ENCODE results near the gene CLCN6.
A peak's percentile ranks its signal among the peaks of the same experiment; 100 is the strongest.

CLCN6 gene

GRCh38 chr1:11875094-11875493 lies 69.1 kb downstream of the CLCN6 start:
- POLR2A ChIA-PET, result interaction anchor here (0.7 kb wide), 1 partner anchor 24 kb away, joined by 3 read pairs; no protein-coding TSS in a partner anchor
- CTCF ChIA-PET, result interaction anchor here (1.4 kb wide), 1 partner anchor 18 kb away, joined by 5 read pairs; no protein-coding TSS in a partner anchor
- TF ChIP-seq ZFP3 (tag by site-specific recombination; IDR thresholded peaks at IDR 0.05; ENCODE audit: low read depth) (no peak), ZNF433 (tag by site-specific recombination; IDR thresholded peaks at IDR 0.05; ENCODE audit: low read depth) (no peak), SCRT2 (tag by site-specific recombination; IDR thresholded peaks at IDR 0.05) (no peak), GLIS1 (tag by site-specific recombination; IDR thresholded peaks at IDR 0.05) (no peak), ZNF701 (tag by site-specific recombination; IDR thresholded peaks at IDR 0.05) (no peak), ZNF311 (tag by site-specific recombination; IDR thresholded peaks at IDR 0.05; ENCODE audit: borderline replicate concordance) (no peak), CTCF (tag by site-specific recombination; IDR thresholded peaks at IDR 0.05) (no peak), ZNF366 (tag by site-specific recombination; conservative IDR thresholded peaks at IDR 0.05) (no peak), ZNF280D (tag by site-specific recombination; IDR thresholded peaks at IDR 0.05) (no peak)
- H3K4me3 ChIP-seq (ENCODE audit: low read depth, low read length), result no peak overlapping the region
- no peaks in the 10 kb centered on the region for H3K4me1 ChIP-seq (ENCODE audit: control insufficient read depth, insufficient read depth, low read length)
- H3K9me3 ChIP-seq (ENCODE audit: control insufficient read depth, insufficient read depth, low read depth, low read length), result no peaks in the 10 kb centered on the region
- H3K27ac ChIP-seq (ENCODE audit: extremely low read depth, low read depth, low read length), result no peak overlapping the region
- H3K36me3 ChIP-seq (ENCODE audit: control insufficient read depth in 2 of 2, insufficient read depth in 1 of 2, low read length in 2 of 2), result no peaks in the 10 kb centered on the region

DNA sequence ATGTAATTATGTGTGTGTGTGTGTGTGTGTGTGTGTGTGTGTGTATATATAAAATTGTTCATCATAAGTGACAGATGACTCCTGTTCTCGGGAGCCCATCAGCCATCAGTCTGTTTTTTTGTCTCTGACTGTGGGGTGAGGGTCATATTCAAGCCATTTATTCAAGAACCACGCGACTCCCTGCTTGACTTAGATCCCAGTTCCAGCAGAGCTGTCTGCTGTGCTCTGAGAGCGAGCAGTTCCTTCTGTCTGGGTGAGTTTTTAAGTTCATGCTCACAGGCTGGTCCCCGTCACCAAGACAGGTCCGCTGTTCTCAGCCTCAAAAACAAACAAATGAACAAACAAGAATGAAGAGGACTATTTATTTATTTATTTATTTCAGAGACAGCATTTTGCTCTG lies 71.1 kb downstream of the CLCN6 start:
- H3K9me3 ChIP-seq (ENCODE audit: control insufficient read depth, insufficient read depth, low read depth, low read length), result no peaks in the 10 kb centered on the region
- no peaks in the 10 kb centered on the region for H3K36me3 ChIP-seq (ENCODE audit: control insufficient read depth in 2 of 2, insufficient read depth in 1 of 2, low read length in 2 of 2)
- no peaks in the 10 kb centered on the region for H3K4me1 ChIP-seq (ENCODE audit: control insufficient read depth, insufficient read depth, low read length)
- POLR2A ChIA-PET, result interaction anchor here (0.6 to 1.2 kb wide), 3 partner anchors 14 to 112 kb away, joined by 3 to 4 read pairs (median 3); no protein-coding TSS in a partner anchor
- CTCF ChIA-PET, result interaction anchor here (0.6 to 1.0 kb wide), 2 partner anchors 10 to 1393 kb away, joined by 3 to 5 read pairs; no protein-coding TSS in a partner anchor
- no peak for TF ChIP-seq ZNF660 (tag by site-specific recombination; IDR thresholded peaks at IDR 0.05)
- no peak for TF ChIP-seq ZNF398 (tag by site-specific recombination; IDR thresholded peaks at IDR 0.05)
- no peak overlapping the region for H3K27ac ChIP-seq (ENCODE audit: extremely low read depth, low read depth, low read length)
- no peak overlapping the region for H3K4me3 ChIP-seq (ENCODE audit: low read depth, low read length)

DNA sequence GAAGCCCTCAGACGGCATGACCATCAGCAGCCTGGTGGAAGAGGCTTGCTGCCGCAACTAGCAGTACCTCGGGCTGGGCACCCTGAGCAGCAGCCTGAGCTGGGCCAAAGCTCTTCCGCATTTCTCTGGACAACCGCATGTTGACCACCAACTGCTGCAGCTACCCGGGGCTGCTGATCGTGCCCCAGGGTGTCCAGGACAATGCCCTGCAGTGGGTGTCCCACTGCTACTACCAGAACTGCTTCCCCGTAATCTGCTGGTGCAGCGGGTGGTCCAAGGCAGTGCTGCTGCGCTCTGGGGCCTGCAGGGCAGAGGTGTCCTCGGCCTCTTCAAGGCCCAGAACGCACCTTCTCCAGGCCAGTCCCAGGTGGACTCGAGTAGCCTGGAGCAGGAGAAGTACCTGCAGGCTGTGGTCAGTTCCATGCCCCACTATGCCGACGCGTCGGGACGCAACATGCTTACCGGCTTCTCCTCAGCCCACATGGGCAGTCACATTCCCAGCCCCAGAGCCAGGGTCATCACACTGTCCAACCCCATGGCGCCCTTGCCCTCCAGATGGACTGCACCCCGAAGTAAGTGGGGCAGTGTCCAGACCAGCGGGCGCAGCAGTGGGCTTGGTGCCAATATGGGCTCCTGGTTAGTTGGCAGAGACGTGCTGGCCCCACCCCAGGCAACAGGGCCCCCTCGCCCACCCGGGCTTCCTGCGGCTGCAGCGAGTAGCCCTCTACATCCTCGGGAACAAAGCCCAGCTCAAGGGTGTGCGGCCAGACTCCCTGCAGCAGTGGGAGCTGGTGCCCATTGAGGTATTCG lies 72.3 kb downstream of the CLCN6 start:
- TF ChIP-seq ZNF184 (tag by site-specific recombination; IDR thresholded peaks at IDR 0.05) (no peak), ZNF610 (tag by site-specific recombination; IDR thresholded peaks at IDR 0.05; ENCODE audit: borderline replicate concordance) (no peak), ZIC2 (tag by site-specific recombination; IDR thresholded peaks at IDR 0.05) (peak; percentile 34), ZNF16 (tag by site-specific recombination; IDR thresholded peaks at IDR 0.05; ENCODE audit: low read depth) (no peak), ZNF140 (tag by site-specific recombination; IDR thresholded peaks at IDR 0.05) (no peak)
- no peaks in the 10 kb centered on the region for H3K36me3 ChIP-seq (ENCODE audit: control insufficient read depth in 2 of 2, insufficient read depth in 1 of 2, low read length in 2 of 2)
- ChIA-PET CTCF (interaction anchor here (1.0 to 1.6 kb wide), 2 partner anchors 9 to 40 kb away, joined by 3 to 5 read pairs; no protein-coding TSS in a partner anchor), POLR2A (interaction anchor here (1.6 kb wide), 1 partner anchor 29 kb away, joined by 4 read pairs; no protein-coding TSS in a partner anchor)
- no peak overlapping the region for H3K4me3 ChIP-seq (ENCODE audit: low read depth, low read length)
- no peaks in the 10 kb centered on the region for H3K4me1 ChIP-seq (ENCODE audit: control insufficient read depth, insufficient read depth, low read length)
- no peaks in the 10 kb centered on the region for H3K9me3 ChIP-seq (ENCODE audit: control insufficient read depth, insufficient read depth, low read depth, low read length)
- H3K27ac ChIP-seq (ENCODE audit: extremely low read depth, low read depth, low read length), result no peak overlapping the region

Measured in HEK293 (cell line).